A673 (cell line): ENCODE data around the gene CPLX1.

ENCODE experiments used
- EZH2 ChIP-seq: fragments of 200-600 bp; sonication (generic); IDR thresholded peaks from 2 replicates; pipeline ENCODE4 v1.6.1; 2017; ENCODE audit warnings: borderline replicate concordance, low read depth, mild to moderate bottlenecking, mixed read lengths, antibody characterized with exemption, low read length; ENCODE audit not compliant: poor library complexity, severe bottlenecking
- TF ChIP-seq, protein P1 (sequence below): fragments of 300-800, 200-600 bp; sonication (generic); conservative IDR thresholded peaks from 2 replicates; pipeline ENCODE4 v1.5.1; 2017; ENCODE audit warnings: low read depth, mild to moderate bottlenecking, antibody characterized with exemption, low read length, moderate library complexity, mixed read lengths

DNA sequence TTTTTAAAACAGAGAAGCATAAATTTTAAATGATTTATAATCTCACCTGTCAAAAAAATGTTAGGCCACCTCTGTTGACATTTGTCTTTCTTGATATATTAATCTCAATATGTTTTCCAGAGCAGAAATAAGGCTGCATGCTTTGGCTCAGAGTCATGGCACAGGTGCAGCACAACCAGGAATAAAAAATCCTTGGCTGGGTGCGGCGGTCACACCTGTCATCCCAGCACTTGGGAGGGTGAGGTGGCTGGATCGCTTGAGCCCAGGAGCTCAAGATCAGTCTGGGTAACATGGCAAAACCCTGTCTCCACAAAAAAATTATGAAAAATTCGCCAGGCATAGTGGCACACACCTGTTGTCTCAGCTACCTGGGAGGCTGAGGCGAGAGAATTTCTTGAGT lies 18.1 kb downstream of the CPLX1 start:
- TF ChIP-seq, protein P1, sequence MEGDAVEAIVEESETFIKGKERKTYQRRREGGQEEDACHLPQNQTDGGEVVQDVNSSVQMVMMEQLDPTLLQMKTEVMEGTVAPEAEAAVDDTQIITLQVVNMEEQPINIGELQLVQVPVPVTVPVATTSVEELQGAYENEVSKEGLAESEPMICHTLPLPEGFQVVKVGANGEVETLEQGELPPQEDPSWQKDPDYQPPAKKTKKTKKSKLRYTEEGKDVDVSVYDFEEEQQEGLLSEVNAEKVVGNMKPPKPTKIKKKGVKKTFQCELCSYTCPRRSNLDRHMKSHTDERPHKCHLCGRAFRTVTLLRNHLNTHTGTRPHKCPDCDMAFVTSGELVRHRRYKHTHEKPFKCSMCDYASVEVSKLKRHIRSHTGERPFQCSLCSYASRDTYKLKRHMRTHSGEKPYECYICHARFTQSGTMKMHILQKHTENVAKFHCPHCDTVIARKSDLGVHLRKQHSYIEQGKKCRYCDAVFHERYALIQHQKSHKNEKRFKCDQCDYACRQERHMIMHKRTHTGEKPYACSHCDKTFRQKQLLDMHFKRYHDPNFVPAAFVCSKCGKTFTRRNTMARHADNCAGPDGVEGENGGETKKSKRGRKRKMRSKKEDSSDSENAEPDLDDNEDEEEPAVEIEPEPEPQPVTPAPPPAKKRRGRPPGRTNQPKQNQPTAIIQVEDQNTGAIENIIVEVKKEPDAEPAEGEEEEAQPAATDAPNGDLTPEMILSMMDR = no peak
- TF ChIP-seq EZH2 = no peak
